SHP77 (cell line): ENCODE measurements around the gene MYT1.

ENCODE experiments used
- DNase-seq, 2 experiments: peaks; one replicate each; lab custom pipeline; 2025; lab: John Stamatoyannopoulos, UW

Gene MYT1

DNA sequence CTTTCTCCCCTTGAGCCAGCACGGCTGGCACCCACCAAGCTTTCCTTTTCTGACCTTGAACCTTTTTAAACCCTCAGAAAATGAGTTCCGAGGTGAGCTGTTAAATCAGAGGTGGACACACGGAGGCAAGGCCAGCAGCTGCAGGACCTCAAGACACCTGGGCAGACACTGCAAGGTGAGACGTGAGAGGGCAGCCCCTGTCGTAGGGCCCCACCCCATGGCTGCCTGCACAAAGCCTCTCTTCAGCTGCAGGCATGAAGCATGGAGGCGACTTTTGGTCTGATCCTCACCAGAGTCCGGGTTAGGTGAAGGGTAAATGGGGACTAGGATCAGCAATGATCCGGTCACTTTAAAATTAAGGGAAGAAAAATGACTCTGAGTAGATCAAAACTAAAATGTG is 25.7 kb downstream of the MYT1 start:
- DNase-seq, result no peak

DNA sequence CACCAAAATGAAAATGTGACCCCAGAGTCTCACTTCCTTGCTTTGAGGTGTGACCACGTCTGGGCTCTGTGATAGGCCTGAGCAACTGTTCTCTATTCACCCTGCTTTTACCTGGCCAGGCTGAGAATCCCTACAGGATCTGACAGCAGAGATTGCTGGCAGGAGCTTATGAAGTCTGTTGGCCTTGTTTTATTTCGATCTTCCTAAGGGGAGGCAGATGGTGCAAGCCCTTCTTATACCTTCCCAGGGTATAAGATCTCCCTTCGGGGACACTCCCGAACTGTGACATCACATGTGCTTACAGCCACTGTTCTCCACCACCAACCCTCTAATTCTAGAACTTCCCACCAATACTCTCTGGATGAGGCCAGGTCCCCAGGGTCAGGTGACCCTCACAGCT is 26.8 kb downstream of the MYT1 start:
- no peak for DNase-seq

DNA sequence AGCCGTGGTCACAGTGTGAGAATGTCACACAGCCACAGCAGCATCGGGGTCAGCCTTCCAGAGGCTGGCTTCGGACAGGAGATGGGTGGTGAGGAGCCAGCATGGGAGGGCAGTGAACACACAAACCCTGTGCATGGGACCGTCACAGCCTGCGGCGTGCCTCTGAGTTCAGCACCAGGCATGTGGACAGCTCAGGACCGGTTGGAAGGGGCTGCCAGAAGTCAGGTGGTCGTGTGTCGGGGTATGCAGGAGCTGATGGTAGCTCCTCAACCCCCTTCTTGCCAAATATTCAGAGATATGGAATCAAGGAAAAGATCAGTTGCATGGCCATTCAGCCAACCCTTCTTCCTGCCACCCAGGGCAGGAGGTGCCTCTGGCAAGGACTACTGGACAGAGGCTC is 28.2 kb downstream of the MYT1 start:
- no peak for DNase-seq

DNA sequence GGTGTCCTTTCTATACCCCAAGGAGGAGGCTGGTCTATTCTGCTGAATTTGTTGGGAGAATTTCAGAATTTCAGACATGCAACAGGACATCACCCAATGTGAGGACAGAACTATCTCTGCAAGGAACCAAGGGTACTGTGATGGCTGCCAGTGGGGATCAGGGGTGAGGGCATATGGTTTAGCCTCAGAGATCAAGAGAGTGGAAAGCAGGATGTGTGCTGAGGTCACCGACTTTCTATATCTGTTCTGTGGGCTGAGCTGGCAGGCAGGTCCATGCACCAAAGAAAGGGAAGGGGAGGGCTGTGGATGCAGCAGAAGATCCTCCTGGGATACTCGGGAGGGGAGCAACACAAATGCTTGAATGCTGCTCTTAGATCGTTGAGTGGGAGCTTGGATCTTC is 28.8 kb downstream of the MYT1 start:
- DNase-seq, result no peak

DNA sequence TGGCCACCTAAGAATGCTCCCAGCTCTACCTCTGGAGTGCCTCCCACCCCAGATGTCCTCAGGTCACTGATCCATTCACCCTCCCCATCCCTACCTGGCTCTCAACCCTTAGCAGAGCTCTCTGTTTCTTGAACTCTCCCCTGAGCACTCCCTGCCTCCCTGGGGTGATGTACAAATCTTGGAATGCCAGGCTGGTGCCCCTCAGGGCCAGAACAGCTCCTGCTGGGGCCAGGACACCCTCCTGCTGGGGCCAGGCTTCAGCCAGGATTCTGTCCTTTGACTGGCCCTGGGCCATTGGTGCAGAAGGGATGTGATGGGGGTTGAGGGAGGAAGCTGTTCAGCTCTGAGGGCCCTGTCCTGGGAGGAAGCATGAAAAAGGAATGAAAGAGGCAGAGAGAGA is 30.0 kb downstream of the MYT1 start:
- DNase-seq, result no peak

DNA sequence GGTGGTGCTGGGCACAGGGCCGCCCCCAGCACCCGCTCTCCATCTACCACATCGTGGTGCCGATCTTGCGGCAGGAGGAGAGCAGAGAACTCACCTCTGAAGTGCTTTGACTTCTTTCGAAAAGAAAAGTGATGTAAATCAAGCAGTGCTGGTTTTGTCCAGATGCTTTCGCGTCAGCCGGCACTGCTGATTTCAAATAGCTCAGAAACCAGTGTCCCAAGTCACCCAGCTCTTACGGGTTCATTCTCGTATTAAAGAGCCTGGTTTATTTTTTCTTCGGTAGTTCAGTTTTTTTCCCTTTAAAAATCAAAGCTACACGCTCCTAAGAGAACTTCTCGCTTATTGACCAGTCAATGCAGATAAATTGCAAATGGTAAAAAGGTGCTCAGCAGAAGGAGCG is 32.1 kb downstream of the MYT1 start:
- no peak for DNase-seq

DNA sequence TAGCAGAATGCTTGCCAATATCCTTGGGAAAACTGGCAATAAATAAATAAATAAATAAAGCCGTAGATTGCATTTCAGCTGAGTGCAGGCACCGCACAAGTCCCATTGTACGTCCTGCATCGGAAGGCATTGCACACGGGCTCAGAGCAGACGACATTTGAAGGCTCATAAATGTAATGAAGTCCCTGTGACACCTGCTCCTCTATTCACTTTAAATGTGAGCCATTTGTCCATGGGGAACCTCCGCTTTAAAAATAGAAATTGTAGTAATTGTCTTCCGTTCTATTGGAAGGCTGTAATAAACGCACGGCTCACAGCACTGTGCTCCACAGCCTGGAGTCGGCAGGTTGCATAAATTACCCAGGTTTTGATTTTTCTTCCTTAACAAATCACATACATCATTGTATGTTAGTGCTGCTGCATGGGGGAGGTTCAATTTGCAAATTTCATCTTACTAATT is 32.6 kb downstream of the MYT1 start:
- DNase-seq, result no peak

DNA sequence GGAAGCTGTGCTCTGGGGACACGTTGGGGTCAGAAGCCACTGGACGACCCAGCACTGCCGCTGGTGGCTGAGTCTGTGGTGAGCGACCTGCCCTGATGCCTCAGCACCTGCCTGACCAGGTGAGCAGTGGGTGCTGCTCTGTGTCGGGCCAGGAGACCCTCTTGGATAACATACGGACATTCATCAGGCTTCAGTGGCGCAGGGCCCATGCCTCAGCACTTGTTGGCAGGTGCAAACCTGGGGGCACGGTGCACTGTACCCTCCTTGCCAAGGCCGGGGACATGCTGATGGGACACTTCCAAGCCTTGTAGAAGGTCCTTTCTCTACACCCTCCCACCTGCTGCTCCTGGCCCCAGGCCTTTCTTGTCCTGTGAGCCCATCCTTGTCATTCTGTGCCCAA is 34.1 kb downstream of the MYT1 start:
- DNase-seq, result no peak

DNA sequence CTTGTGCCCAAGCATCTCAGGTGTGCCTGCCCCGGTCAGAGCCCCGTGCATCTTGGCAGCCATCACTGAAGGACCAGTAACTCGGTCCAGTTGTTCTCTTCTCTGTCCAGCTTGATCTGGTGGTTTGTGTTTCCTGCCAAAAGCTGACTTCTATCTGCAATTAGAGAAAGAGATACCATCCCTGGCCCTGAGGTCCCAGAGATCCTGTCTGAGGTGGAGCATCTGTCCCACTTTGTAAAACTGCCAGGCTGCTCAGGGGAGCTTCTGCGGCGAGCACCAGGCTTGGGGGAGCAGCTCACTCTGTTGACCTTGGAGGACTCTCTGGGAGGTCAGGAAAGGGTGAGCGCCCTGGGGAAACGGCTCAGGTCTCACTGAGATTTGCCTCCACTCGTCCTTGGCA is 35.1 kb downstream of the MYT1 start:
- no peak for DNase-seq

DNA sequence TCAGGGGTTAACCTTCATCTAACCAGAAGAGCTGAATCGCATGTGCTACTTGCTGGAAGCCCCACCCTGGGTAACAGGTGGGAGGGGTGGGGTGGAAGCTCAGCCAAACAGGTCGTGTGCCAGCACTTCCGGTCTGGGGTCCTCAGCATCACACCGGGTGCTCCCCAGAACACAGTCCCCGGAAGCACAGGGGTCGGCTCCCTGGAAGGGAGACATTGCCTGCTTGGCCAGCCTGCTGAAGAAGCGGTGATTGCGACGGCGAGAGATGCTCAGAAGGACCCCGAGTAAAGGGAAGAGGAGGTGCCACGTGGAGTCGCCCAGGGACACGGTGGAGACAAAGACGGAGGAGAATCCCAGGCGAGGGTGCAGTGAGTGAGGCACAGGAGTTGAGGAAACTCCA is 36.5 kb downstream of the MYT1 start:
- DNase-seq, result no peak

DNA sequence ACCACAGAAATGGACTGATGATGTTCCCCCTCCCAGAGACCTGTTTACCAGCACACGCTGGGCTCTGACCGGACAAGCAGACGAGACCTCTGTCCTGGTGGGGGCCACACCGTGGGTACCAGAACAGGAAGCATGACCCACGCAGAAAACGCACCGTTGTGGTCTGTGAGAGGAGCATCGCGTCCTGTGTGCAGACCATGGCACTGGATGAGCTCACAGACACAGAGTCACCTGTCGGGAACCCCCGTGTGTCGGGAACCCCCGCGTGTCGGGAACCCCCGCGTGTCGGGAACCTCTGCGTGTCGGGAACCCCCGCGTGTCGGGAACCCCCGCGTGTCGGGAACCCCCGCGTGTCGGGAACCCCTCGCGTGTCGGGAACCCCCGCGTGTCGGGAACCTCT is 37.4 kb downstream of the MYT1 start:
- DNase-seq, result no peak

DNA sequence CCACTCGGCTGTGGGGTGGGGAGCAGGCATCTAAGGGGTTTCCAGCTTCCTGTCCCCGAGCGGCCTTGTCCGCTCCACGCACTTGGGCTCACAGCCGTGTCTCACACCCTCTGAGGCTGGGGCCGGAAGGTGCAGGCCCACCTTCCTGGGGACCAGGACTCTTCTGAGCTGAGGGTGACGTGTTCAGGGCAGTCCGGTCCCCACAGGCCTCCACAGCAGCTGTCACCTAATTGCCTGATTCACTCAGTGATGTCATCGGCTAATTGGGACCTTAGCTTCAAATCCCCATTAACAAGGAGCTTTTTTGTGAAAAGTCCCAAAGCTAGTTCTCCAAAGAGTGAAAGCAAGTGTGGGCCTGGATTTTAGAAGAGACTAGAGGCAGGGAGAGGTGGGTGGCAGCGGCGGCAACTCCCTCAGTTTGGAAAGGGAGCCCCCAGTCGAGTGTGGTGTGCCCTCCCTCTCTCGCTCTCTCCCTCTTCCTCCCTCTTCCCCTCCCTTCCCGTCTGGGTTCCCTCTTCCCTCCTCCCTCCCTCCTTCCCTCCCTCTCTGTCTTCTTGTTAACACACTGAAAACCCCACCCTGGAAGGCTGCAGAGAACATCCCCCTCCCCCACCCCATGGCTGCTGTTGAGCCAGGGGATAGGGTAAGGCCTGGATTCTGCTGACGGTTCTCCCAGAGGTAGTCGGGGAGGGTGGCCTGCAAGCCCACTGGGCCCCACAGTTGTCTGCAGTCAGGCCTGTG is 39.0 kb downstream of the MYT1 start:
- no peak for DNase-seq

DNA sequence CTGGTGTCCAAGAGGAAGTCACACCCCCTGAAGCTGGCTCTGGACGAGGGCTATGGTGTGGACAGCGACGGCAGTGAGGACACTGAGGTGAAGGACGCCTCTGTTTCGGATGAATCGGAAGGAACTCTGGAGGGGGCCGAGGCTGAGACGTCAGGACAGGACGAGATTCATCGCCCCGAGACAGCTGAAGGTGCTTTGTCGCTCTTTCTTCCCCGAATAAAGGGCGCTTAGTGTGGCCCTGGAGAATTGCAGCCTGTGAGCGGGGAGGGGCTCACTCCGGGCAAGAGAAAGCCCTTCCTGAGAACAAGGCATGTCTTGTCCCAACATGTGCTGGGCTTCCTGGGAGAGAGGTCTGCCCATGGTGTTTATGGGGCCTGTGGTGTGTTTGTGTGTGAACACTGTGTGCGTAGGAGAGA is 41.4 kb downstream of the MYT1 start:
- no peak for DNase-seq

DNA sequence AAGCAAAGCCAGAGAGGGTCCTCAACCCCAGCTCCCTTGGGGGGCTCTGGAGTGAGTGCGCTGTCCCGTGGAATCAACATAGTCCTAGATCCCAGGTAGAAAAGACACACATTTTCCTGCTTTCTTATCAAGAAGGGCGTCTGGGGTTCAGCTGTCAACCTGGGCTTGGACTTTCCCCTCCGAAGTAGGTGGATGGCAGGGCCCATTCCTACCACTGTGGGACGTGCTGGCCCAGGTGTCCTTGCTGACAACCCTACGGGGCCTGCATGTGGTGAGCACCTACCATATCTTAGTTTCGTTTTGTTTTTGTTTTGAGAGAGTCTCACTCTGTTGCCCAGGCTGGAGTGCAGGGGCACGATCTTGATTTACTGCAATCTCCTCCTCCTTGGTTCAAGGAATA is 42.4 kb downstream of the MYT1 start:
- no peak for DNase-seq

DNA sequence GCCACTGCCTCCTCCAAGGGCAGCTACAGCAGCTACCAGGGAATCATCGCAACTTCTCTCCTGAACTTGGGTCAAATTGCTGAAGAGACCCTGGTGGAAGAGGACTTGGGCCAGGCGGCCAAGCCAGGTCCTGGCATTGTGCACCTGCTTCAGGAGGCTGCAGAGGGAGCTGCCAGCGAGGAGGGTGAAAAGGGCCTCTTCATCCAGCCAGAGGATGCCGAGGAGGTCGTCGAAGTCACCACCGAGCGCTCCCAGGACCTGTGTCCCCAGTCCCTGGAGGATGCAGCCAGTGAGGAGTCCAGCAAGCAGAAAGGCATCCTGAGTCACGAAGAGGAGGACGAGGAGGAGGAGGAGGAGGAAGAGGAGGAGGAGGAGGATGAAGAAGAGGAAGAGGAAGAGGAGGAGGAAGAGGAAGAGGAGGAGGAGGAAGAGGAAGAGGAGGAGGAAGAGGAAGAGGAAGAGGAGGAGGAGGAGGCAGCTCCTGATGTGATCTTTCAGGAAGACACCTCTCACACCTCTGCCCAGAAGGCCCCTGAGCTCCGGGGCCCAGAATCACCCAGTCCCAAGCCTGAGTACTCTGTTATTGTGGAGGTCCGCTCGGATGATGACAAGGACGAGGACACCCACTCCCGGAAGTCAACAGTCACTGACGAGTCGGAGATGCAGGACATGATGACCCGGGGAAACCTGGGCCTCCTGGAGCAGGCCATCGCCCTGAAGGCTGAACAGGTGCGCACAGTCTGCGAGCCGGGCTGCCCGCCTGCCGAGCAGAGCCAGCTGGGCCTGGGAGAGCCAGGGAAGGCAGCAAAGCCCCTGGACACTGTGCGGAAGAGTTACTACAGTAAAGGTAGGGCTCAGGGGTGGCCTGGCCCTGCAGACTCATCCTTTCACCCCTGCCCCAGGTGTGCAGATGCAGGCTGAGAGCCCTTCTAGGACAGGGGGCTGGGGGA is 43.7 kb downstream of the MYT1 start:
- no peak for DNase-seq

DNA sequence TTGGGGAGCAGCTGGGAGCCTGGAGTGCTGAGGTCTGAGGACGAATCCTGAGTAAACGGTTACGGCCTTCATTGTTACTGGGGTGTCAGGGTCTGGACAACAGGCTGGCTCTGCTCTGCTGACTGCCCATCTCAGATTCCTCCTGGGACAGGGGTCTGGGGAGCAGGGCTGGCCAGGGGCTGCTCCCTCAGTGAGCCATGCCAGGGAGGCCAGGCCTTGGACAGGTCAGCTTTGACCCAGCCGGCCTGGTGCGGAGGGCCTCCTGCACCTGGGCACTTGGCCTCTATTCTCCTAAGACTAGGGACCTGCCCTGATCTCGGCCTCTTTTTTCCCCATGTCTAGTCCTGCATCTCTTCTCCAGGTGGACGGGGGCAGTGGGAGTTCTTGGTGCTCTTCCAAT is 44.9 kb downstream of the MYT1 start:
- no peak for DNase-seq

DNA sequence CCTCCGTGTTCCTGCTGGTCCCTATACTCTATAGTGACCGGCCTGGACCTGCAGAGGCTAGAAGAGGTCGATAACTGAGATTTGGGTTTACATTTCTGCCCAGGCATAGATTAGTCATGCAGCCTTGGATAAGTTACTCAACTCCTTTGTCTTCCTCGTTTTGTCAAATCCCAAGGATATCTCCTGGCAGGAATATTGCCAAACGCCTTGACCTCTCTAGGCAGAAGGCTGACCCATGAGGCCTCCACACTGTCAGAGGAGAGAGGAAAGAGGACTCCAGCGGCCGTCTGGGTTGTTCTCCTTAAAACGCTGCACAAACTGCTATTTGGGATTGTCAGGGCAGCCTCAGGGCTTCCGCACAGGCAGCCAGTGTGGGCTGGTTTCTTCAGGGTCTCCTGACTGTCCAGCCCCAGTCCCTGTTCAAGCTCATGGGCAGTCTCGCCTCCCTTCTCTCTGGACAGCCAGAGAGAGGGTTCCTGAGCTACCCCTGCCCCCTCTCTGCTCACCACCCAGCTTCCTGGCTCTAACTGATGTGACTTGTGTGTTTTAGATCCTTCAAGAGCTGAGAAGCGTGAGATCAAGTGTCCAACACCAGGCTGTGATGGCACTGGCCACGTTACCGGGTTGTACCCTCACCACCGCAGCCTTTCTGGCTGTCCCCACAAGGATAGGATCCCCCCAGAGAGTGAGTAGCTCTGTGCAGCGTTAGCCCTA is 46.6 kb downstream of the MYT1 start:
- no peak for DNase-seq

DNA sequence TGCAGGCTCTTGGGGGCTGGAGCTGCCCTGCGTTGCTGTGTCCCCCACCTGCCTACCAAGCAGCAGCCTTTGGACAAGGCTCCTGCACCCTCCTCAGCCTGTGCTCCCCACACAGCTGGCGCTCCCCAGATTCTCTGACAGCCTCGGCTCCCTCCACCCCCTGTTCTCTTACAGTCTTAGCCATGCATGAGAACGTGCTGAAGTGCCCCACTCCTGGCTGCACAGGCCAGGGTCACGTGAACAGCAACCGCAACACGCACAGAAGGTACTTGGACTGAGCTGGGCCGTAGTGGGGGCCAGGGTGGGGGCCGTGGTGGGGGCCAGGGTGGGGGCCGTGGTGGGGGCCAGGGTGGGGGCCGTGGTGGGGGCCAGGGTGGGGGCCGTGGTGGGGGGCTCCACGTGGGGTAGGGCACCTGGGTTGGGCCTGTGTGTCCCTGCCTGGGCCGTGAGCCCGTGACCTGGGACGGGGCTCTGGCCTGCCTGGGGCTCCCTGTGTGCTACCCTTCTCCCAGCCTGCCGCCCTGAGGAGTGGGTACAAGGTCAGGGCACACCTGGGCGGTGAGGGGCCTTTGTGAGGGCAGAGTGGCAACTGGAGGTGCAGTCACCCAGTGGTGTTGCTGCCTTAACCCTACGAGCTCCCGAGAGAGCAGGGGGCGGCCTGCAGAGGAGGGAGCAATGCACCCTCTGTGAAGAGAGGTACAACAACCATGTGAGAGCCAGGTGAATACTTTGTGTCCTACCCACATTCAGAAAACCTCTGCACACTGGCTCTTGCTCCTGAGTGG is 47.8 kb downstream of the MYT1 start:
- no peak for DNase-seq

DNA sequence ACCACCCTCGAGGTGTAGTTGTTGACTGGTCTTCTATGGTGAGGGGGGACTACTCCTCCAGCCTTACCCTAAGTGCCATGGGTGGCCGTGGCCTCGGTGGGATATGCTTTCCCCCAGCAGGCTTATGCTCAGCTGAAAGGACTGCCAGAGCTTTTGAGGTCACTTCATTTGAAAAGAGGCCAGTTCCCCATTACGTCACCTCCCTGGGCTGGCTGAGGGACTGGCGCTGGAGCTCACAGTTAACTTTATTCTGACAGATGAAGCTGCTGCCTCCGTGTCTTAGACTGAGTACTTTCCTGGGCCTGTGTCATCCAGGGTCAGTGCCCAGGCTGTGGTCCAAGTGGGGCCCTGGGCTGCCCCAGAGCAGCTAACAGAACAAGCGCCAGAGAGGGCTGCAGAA is 48.5 kb downstream of the MYT1 start:
- DNase-seq, result no peak

DNA sequence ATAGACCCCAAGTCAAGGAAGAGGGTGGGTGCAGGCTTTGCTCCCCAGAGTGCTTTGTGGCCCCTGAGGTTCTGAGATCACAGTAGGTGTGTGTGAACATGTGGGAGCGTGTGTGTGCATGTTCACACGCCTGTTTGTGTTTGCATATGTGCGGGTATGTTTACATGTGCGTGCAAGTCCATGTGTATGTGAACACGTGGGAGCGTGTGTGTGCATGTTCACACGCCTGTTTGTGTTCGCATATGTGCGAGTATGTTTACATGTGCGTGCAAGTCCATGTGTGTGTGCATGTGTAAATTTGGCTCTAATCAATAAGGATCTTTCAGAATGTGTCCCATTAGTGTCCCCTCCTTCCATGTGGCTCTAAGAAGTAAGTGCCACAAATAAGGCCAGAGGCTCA is 49.9 kb downstream of the MYT1 start:
- DNase-seq, result no peak

DNA sequence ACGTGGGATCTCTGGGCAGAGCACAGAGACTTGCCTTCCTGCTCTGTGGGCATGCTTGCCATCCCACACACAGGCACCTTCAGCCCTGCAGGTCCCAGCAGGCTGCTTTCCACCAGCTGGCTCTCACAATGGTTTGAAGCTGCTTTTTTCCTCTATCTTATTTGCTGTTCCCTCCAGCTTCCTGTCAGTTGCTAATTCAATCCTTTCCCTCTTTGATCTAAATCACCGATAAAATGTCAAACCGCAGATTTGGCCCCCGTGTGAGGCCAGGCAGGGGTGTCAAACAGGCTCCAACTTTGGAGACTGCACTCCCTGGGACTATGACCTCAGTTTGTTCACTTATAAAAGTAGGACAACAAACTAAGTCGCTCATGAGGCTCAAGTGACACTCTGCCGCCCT is 50.7 kb downstream of the MYT1 start:
- no peak for DNase-seq

DNA sequence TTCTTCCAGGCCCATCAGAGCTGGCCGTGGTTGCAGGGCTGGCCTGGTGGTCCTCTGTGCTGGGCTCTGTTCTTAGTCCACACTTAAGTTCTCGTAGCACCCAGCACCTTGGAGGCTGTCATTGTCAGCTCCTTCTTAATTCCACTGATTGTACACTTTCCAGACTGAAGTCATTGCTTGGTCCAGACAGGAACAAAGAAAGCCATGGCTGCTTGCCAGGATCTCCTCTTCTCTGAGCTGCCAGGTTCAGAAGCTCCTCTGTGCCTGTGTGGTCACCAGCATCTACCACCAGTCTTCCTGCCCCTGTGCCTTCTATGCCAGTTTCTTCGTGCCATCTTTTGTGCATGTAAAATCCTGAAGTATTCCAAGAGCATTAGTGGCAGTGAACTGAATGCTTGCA is 51.8 kb downstream of the MYT1 start:
- DNase-seq, result peak; percentile 13 to 26
